ENCODE measurements around the gene SCRN1.

GRCh38 chr7:29900745-29901144, 88.9 kb downstream of the SCRN1 start:
- TF ChIP-seq CTCF (IDR thresholded peaks at IDR 0.05; ENCODE audit: insufficient read depth, low read length) (no peak), REST (IDR thresholded peaks at IDR 0.05; ENCODE audit: insufficient replicate concordance, low read depth) (no peak), SPI1 (IDR thresholded peaks at IDR 0.05; ENCODE audit: borderline replicate concordance, low read depth) (no peak), GABPA (IDR thresholded peaks at IDR 0.05; ENCODE audit: low read depth) (no peak), POLR2AphosphoS5 (IDR thresholded peaks at IDR 0.05; ENCODE audit: low read depth) (no peak)
